ENCODE data around the gene ITGB5.

DNA sequence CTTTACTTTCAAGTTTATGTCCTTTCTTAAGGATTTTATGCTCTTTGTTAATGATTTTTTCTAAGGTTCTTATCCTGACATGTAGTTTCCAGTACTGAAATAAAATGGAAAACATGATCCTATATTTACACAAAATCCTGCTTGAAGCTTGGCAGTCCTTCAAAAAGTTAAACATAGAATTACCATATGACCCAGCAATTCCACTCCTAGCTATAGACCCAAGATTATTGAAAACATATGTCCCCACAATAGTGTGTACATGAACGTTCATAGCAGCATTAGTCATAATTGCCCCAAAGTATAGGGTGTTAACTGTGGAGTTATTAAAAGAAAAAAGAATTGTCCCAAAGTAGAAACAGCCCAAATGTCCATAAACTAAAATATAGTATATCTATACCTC, 33.2 kb downstream of the ITGB5 start:
- TF ChIP-seq MXD4 (CRISPR knock-in tag; IDR thresholded peaks at IDR 0.05; ENCODE audit: borderline replicate concordance): no peak
- TF ChIP-seq, protein P1, sequence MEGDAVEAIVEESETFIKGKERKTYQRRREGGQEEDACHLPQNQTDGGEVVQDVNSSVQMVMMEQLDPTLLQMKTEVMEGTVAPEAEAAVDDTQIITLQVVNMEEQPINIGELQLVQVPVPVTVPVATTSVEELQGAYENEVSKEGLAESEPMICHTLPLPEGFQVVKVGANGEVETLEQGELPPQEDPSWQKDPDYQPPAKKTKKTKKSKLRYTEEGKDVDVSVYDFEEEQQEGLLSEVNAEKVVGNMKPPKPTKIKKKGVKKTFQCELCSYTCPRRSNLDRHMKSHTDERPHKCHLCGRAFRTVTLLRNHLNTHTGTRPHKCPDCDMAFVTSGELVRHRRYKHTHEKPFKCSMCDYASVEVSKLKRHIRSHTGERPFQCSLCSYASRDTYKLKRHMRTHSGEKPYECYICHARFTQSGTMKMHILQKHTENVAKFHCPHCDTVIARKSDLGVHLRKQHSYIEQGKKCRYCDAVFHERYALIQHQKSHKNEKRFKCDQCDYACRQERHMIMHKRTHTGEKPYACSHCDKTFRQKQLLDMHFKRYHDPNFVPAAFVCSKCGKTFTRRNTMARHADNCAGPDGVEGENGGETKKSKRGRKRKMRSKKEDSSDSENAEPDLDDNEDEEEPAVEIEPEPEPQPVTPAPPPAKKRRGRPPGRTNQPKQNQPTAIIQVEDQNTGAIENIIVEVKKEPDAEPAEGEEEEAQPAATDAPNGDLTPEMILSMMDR (IDR thresholded peaks at IDR 0.05): no peak
- TF ChIP-seq ESRRA (CRISPR knock-in tag; IDR thresholded peaks at IDR 0.05; ENCODE audit: borderline replicate concordance): no peak
- TF ChIP-seq, protein P2, sequence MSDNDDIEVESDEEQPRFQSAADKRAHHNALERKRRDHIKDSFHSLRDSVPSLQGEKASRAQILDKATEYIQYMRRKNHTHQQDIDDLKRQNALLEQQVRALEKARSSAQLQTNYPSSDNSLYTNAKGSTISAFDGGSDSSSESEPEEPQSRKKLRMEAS (CRISPR knock-in tag; IDR thresholded peaks at IDR 0.05): no peak
- TF ChIP-seq ZBTB21 (CRISPR knock-in tag; IDR thresholded peaks at IDR 0.05; ENCODE audit: borderline replicate concordance): no peak
- TF ChIP-seq ELF4 (CRISPR knock-in tag; IDR thresholded peaks at IDR 0.05; ENCODE audit: low read depth): no peak

All from WTC11 (cell line).